CD4-positive, alpha-beta T cell treated with Interleukin-1 beta for 1 hour (primary cell): ENCODE results near the gene MTO1.
"Not testable (repeated sequence)": the region's sequence is repeated elsewhere in the genome, so short reads cannot be mapped to it uniquely, and the experiment has no call there.

ENCODE experiments used
- DNase-seq, 2 donors: peaks; one replicate each; pipeline ENCODE4 v3.0.0-alpha.2; 2020 to 2022

Gene MTO1

GRCh38 chr6:73505142-73505541, 43.6 kb downstream of the MTO1 start:
- no peak for DNase-seq

- DNase-seq, result not testable (repeated sequence)
These were observed 44.2 kb downstream of the MTO1 start for GRCh38 chr6:73505705-73506104.

GRCh38 chr6:73506246-73506645, 44.7 kb downstream of the MTO1 start:
- no peak for DNase-seq

GRCh38 chr6:73508776-73509175, 47.2 kb downstream of the MTO1 start:
- DNase-seq, result no peak

- no peak for DNase-seq
These were observed 48.3 kb downstream of the MTO1 start for GRCh38 chr6:73509851-73510250.

GRCh38 chr6:73511796-73512195, 50.3 kb downstream of the MTO1 start:
- DNase-seq, result peak in 1 of 2 donors; percentile 34

GRCh38 chr6:73513496-73513854, 51.9 kb downstream of the MTO1 start:
- no peak for DNase-seq

- DNase-seq, result peak in 1 of 2 donors; percentile 35
These were observed 53.2 kb downstream of the MTO1 start for GRCh38 chr6:73514746-73515110.

- DNase-seq, result peak in 1 of 2 donors; percentile 46
These were observed 53.7 kb downstream of the MTO1 start for GRCh38 chr6:73515204-73515655.

- peak in 1 of 2 donors; percentile 34 for DNase-seq
These were observed 55.3 kb downstream of the MTO1 start for GRCh38 chr6:73516514-73517489.

GRCh38 chr6:73518100-73518981, 56.8 kb downstream of the MTO1 start:
- not testable (repeated sequence) for DNase-seq

- peak in 1 of 2 donors; percentile 46 for DNase-seq
These were observed 57.7 kb downstream of the MTO1 start for GRCh38 chr6:73518982-73519881.

GRCh38 chr6:73519926-73520687, 58.6 kb downstream of the MTO1 start:
- DNase-seq, result peak; percentile 87

GRCh38 chr6:73520688-73521350, 59.3 kb downstream of the MTO1 start, which contains the start of gene EEF1A1:
TSS of gene EEF1A1 (minus strand) at chr6:73521032. CDS start at chr6:73520026, 1,006 bp downstream.
- DNase-seq, result peak; percentile 100

GRCh38 chr6:73521351-73521985, 59.9 kb downstream of the MTO1 start:
- no peak for DNase-seq

- DNase-seq, result peak; percentile 79 to 84
These were observed 62.0 kb downstream of the MTO1 start for GRCh38 chr6:73523434-73524123.

GRCh38 chr6:73525546-73526330, 64.2 kb downstream of the MTO1 start:
- DNase-seq, result no peak

- no peak for DNase-seq
These were observed 67.4 kb downstream of the MTO1 start for GRCh38 chr6:73528897-73529296.

GRCh38 chr6:73532293-73532692, 70.8 kb downstream of the MTO1 start:
- DNase-seq, result no peak
